Nephron (organoid): ENCODE data around the gene TUBB3.

Experiments
- H3K27ac Mint-ChIP-seq, 3 experiments: 2 replicates each; pipeline ENCODE4 v1.8.0; 2020; ENCODE audit warnings: mixed read lengths in 3 of 3, mild to moderate bottlenecking in 2 of 3, moderate library complexity in 1 of 3
- H3K27me3 Mint-ChIP-seq: 2 replicates; pipeline ENCODE4 v1.8.0; 2021; ENCODE audit warnings: low read depth, mild to moderate bottlenecking, moderate library complexity, mixed read lengths
- H3K36me3 Mint-ChIP-seq: 2 replicates; pipeline ENCODE4 v1.8.0; 2020; ENCODE audit warnings: low read depth, mixed read lengths
- H3K4me1 Mint-ChIP-seq: 2 replicates; pipeline ENCODE4 v1.8.0; 2020; ENCODE audit warnings: mixed read lengths
- H3K4me3 Mint-ChIP-seq, 3 experiments: 2 replicates each; pipeline ENCODE4 v1.8.0; 2020; ENCODE audit warnings: mild to moderate bottlenecking in 3 of 3, mixed read lengths in 3 of 3, moderate library complexity in 2 of 3
- H3K9me3 Mint-ChIP-seq: 2 replicates; pipeline ENCODE4 v1.8.0; 2020; ENCODE audit warnings: mixed read lengths
- TF ChIP-seq, protein P1 (sequence below), 3 experiments: fragments of 200-600 bp; sonication (generic); IDR thresholded peaks; one replicate each; pipeline ENCODE4 v1.5.0; 2021; ENCODE audit warnings: antibody characterized with exemption in 3 of 3; ENCODE audit not compliant: unreplicated experiment in 3 of 3

TUBB3 gene

DNA sequence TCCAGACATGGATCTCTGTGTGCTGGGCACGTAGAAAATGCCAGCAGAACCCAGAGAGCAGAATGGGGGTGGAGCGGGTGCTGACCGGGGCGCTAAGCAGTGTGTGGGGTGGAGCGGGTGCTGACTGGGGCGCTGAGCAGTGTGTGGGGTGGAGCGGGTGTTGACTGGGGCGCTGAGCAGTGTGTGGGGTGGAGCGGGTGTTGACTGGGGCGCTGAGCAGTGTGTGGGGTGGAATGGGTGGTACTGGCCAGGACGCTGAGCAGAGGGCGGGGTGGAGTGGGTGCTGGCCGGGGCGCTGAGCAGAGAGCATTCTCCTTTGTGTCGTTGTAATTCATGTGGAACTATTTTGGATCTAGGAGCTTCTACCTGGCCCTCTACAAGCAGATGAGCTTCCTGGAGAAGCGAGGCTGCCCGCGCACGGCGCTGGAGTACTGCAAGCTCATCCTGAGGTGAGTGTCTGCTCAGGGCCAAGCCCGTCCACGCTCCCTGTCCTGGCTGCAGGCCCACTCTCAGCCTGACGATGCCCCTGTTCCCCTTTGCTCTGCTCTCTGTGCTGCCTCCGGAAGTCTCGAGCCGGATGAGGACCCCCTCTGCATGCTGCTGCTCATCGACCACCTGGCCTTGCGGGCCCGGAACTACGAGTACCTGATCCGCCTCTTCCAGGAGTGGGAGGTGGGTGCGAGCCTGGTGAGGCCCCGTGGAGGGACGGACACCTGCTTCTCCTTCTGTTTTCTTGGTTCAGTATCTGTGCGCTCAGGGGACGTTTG is 24.8 kb upstream of the TUBB3 start:
- Mint-ChIP-seq H3K9me3 (no peaks in the 10 kb centered on the region), H3K4me3 (no peak overlapping the region), H3K4me1 (no peaks in the 10 kb centered on the region), H3K27me3 (peaks cover 4% of the 10 kb centered on the region), H3K36me3 (peaks cover 45% of the 10 kb centered on the region), H3K27ac (no peak overlapping the region)
- TF ChIP-seq, protein P1, sequence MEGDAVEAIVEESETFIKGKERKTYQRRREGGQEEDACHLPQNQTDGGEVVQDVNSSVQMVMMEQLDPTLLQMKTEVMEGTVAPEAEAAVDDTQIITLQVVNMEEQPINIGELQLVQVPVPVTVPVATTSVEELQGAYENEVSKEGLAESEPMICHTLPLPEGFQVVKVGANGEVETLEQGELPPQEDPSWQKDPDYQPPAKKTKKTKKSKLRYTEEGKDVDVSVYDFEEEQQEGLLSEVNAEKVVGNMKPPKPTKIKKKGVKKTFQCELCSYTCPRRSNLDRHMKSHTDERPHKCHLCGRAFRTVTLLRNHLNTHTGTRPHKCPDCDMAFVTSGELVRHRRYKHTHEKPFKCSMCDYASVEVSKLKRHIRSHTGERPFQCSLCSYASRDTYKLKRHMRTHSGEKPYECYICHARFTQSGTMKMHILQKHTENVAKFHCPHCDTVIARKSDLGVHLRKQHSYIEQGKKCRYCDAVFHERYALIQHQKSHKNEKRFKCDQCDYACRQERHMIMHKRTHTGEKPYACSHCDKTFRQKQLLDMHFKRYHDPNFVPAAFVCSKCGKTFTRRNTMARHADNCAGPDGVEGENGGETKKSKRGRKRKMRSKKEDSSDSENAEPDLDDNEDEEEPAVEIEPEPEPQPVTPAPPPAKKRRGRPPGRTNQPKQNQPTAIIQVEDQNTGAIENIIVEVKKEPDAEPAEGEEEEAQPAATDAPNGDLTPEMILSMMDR (IDR thresholded peaks at IDR 0.05; ENCODE audit: unreplicated experiment in 3 of 3) = no peak

DNA sequence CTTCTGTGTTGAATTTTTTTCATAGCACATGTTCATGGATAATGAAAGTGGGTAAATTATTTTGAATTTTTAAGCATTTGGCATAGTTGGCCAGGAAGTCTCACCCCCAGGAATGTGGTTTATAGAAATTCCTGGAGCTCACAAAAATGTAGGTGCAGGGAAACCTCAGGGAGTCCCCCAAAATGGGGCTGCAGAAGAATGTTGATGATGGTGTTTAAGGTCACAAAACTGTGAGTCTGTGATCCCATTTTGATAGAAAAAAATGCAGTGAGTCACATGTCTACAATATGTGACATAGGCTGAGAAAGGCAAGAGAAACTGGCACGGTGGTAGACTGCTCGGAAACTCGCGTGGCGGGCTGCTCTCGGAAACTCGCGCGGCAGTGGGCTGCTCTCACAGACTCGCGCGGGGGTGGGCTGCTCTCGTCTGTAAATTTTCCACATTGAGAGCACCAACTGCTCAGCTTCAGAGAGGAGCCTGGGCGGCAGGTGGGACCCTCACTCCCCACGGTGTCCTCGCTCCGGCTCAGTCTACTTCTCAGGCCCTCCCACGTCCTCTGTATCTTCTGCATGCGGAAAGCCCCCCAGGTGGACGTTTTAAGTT is 23.2 kb upstream of the TUBB3 start:
- no peaks in the 10 kb centered on the region for H3K4me1 Mint-ChIP-seq
- H3K27ac Mint-ChIP-seq = no peak overlapping the region
- no peak overlapping the region for H3K4me3 Mint-ChIP-seq
- TF ChIP-seq, protein P1 (IDR thresholded peaks at IDR 0.05; ENCODE audit: unreplicated experiment in 3 of 3) = no peak
- H3K9me3 Mint-ChIP-seq = no peaks in the 10 kb centered on the region
- peaks cover 4% of the 10 kb centered on the region for H3K27me3 Mint-ChIP-seq
- peaks cover 41% of the 10 kb centered on the region for H3K36me3 Mint-ChIP-seq

DNA sequence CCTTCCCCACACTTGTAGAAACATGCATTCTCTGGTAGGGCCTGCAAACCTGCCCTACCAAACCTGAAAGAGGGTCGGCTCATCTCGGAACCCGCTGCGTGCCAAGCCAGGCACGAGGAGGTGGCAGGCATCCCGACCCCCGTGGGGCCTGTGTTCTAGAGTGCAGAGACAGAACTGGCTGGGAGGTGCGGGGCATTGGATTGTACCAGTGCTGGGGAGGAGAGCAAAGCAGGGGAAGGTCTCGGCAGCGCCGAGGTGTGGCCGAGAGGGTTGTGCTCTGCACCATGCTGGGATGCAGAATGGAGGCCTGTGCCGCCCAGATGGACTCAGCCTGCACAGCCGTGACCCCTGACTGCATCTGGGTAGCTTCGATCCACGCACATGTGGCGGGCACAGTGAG is 22.3 kb upstream of the TUBB3 start:
- Mint-ChIP-seq H3K4me1 (no peaks in the 10 kb centered on the region), H3K4me3 (no peak overlapping the region), H3K9me3 (no peaks in the 10 kb centered on the region), H3K27ac (no peak overlapping the region), H3K36me3 (peaks cover 45% of the 10 kb centered on the region), H3K27me3 (peaks cover 4% of the 10 kb centered on the region)
- TF ChIP-seq, protein P1 (IDR thresholded peaks at IDR 0.05; ENCODE audit: unreplicated experiment in 3 of 3) = no peak

DNA sequence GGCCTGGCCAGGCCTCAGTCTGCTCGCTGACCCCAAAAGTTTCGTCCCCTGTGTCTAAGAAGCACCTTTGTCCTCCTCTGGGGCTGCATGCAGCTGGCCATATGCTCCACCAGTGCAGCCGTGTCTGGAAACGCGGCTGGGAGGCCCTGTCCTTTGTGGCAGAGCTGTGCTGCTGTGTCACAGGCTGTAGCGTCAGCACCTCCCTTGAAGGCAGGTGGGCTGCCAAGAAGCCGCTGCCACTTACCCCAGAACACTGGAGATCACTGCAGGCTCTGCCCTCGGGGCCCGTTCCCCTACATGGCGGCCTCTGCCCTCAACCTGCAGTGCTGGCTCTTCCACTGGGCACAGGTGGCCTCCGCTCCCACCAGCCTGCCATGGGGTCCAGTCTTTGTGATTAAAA is 20.2 kb upstream of the TUBB3 start:
- TF ChIP-seq, protein P1 (IDR thresholded peaks at IDR 0.05; ENCODE audit: unreplicated experiment in 3 of 3) = no peak
- Mint-ChIP-seq H3K4me1 (no peaks in the 10 kb centered on the region), H3K4me3 (no peak overlapping the region), H3K27me3 (peaks cover 4% of the 10 kb centered on the region), H3K36me3 (peaks cover 48% of the 10 kb centered on the region), H3K27ac (no peak overlapping the region), H3K9me3 (no peaks in the 10 kb centered on the region)

DNA sequence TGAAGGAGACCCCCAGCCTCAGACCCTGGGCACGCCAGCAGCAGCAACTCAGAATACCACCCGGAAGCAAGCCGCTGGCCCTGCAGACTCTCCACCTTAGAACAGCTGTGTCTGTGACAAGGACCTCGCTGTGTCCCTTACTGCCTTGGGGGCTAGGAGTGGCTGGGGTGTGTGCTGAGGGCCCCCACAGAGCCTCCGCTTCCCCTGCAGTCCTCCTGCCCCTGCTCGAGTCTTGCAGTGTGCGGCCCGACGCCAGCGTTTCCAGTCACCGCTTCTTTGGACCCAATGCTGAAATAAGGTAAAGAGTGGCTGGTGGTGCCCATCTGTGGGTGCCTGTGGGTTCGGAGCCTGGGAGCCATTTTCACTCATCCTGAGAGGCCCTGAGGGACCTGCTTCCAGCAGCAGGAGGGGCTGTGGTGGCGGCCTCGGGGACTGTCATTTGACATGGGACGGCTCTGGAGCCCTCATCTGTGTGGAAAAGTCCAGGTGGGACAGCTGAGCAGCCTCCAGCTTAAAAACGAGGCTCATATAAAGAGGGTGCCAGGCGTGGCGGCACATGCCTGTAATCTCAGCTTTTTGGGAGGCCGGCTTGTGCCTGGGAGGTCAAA is 19.1 kb upstream of the TUBB3 start:
- Mint-ChIP-seq H3K4me1 (no peaks in the 10 kb centered on the region), H3K9me3 (no peaks in the 10 kb centered on the region), H3K36me3 (peaks cover 44% of the 10 kb centered on the region), H3K27ac (no peak overlapping the region), H3K27me3 (peaks cover 2% of the 10 kb centered on the region), H3K4me3 (no peak overlapping the region)
- TF ChIP-seq, protein P1 (IDR thresholded peaks at IDR 0.05; ENCODE audit: unreplicated experiment in 3 of 3) = no peak
